GM12878 (cell line): ENCODE results near the gene GGACT. TPM values are rescaled to one million over a fixed set of nuclear protein-coding genes. Genes with fewer than 3 reads are reported as not detected.

Experiments
- ATAC-seq: fragments of 200-7000 bp; cut with Tn5 transposase; 3 replicates; pipeline ENCODE4 v1.9.1; 2020; ENCODE audit warnings: mild to moderate bottlenecking, moderate library complexity
- BruUV-seq: library from RNA; stranded (reverse); fragments of 400-500 nt; replicated peaks from 2 replicates; lab custom pipeline; 2021; lab: Mats Ljungman, UMichigan
- CTCF ChIA-PET: fragments of 300-600 bp; sonication (Branson Sonifier 250); formaldehyde crosslinking; extraction: SDS; loops from one replicate; lab custom pipeline; 2021; ENCODE audit warnings: inconsistent platforms; lab: Yijun Ruan, JAX
- POLR2A ChIA-PET: fragments of 350-600 bp; formaldehyde crosslinking; extraction: SDS; loops from one replicate; lab custom pipeline; 2021; ENCODE audit warnings: inconsistent platforms; lab: Charles Lee
- RAD21 ChIA-PET: fragments of 300-600 bp; sonication (Branson Sonifier 250); formaldehyde crosslinking; loops from one replicate; lab custom pipeline; 2023; ENCODE audit warnings: antibody characterized with exemption; ENCODE audit not compliant: unreplicated experiment; lab: Charles Lee
- SMC1A ChIA-PET: fragments of 300-600 bp; sonication (Branson Sonifier 250); formaldehyde crosslinking; loops from one replicate; lab custom pipeline; 2023; ENCODE audit not compliant: unreplicated experiment, uncharacterized antibody; lab: Charles Lee
- DNase-seq: peaks from one replicate; pipeline ENCODE4 v3.0.0-alpha.2; 2011; ENCODE audit warnings: low read depth, low spot score
- FAIRE-seq: peaks from 3 replicates; lab custom pipeline; 2011; peaks lifted over from hg19 to GRCh38; lab: Jason Lieb, UNC
- H2AFZ ChIP-seq: 2 replicates; pipeline ENCODE4 v1.6.0; 2011; ENCODE audit warnings: low read depth, low read length, control low read depth; ENCODE audit not compliant: control insufficient read depth
- H3K27ac ChIP-seq: 2 replicates; pipeline ENCODE4 v1.5.1; 2011; ENCODE audit warnings: control low read depth; ENCODE audit not compliant: control insufficient read depth, insufficient read depth
- H3K27me3 ChIP-seq, 2 experiments: replicated peaks in 1 of 2; 2 replicates each; pipeline versions ENCODE4 v1.6.0 to v1.6.1; 2011; ENCODE audit warnings: low read length in 1 of 2; ENCODE audit not compliant: control insufficient read depth in 2 of 2, insufficient read depth in 2 of 2
- H3K36me3 ChIP-seq, 2 experiments: 2 replicates each; pipeline ENCODE4 v1.5.1; 2011; ENCODE audit warnings: low read length in 1 of 2; ENCODE audit not compliant: control insufficient read depth in 2 of 2, insufficient read depth in 2 of 2
- H3K4me1 ChIP-seq: 2 replicates; pipeline ENCODE4 v1.6.1; 2011; ENCODE audit warnings: mild to moderate bottlenecking, low read length, moderate library complexity, mixed read lengths; ENCODE audit not compliant: control insufficient read depth, insufficient read depth
- H3K4me2 ChIP-seq: 2 replicates; pipeline ENCODE4 v1.6.0; 2011; ENCODE audit warnings: control low read depth; ENCODE audit not compliant: control insufficient read depth, insufficient read depth
- H3K4me3 ChIP-seq: fragments of 200-600 bp; sonication (generic); 2 replicates; pipeline ENCODE4 v1.5.1; 2016
- H3K79me2 ChIP-seq: 2 replicates; pipeline ENCODE4 v1.6.0; 2011; ENCODE audit warnings: low read length; ENCODE audit not compliant: control insufficient read depth, insufficient read depth
- H3K9ac ChIP-seq: 2 replicates; pipeline ENCODE4 v1.8.0; 2011; ENCODE audit warnings: low read length, control low read depth, mixed read lengths; ENCODE audit not compliant: control insufficient read depth, insufficient read depth
- H3K9me3 ChIP-seq: replicated peaks from 3 replicates; pipeline ENCODE4 v1.5.1; 2011; ENCODE audit warnings: mild to moderate bottlenecking, low read length; ENCODE audit not compliant: control insufficient read depth, insufficient read depth
- H4K20me1 ChIP-seq: 2 replicates; pipeline ENCODE4 v1.6.0; 2011; ENCODE audit not compliant: control insufficient read depth, insufficient read depth
- CBX5 ChIP-seq: sonication (generic); IDR thresholded peaks from 2 replicates; pipeline ENCODE4 v1.6.1; 2016; ENCODE audit warnings: low read depth, moderate library complexity, mild to moderate bottlenecking, inconsistent platforms
- CHD2 ChIP-seq: IDR thresholded peaks from 2 replicates; pipeline ENCODE4 v1.6.1; 2011; ENCODE audit warnings: low read depth, low read length, improper control_type of control experiment, borderline replicate concordance
- FOS ChIP-seq: IDR thresholded peaks from 3 replicates; pipeline ENCODE4 v1.6.1; 2011; ENCODE audit warnings: borderline replicate concordance; ENCODE audit not compliant: insufficient read length; ENCODE audit errors: extremely low read depth
- FOXM1 ChIP-seq: IDR thresholded peaks from 2 replicates; pipeline ENCODE4 v1.6.1; 2012; ENCODE audit warnings: low read depth, mild to moderate bottlenecking, inconsistent platforms, low read length, moderate library complexity
- IRF4 ChIP-seq: IDR thresholded peaks from 2 replicates; pipeline ENCODE4 v1.6.1; 2011; ENCODE audit warnings: low read depth, low read length
- JUNB ChIP-seq: IDR thresholded peaks from 2 replicates; pipeline ENCODE4 v1.6.1; 2016; ENCODE audit warnings: antibody characterized with exemption, mild to moderate bottlenecking
- KAT2A ChIP-seq: conservative IDR thresholded peaks from 2 replicates; pipeline ENCODE4 v1.6.1; 2011; ENCODE audit warnings: low read depth, low read length; ENCODE audit not compliant: control insufficient read depth
- KLF5 ChIP-seq: fragments of 450-650 bp; IDR thresholded peaks from 2 replicates; pipeline ENCODE4 v1.6.1; 2014; ENCODE audit warnings: mild to moderate bottlenecking; ENCODE audit not compliant: partially characterized antibody
- MEF2A ChIP-seq: IDR thresholded peaks from 2 replicates; pipeline ENCODE4 v1.6.1; 2011; ENCODE audit warnings: low read depth, mild to moderate bottlenecking, low read length, moderate library complexity; ENCODE audit not compliant: insufficient read depth
- MYB ChIP-seq: fragments of 150-350 bp; IDR thresholded peaks from 2 replicates; pipeline ENCODE4 v1.6.1; 2014; ENCODE audit warnings: mild to moderate bottlenecking, low read depth, low read length, borderline replicate concordance
- TCF3 ChIP-seq: IDR thresholded peaks from 2 replicates; pipeline ENCODE4 v1.6.1; 2012; ENCODE audit warnings: low read depth, mild to moderate bottlenecking, low read length, borderline replicate concordance; ENCODE audit not compliant: insufficient read depth
- USF2 ChIP-seq: IDR thresholded peaks from 2 replicates; pipeline ENCODE4 v1.6.1; 2011; ENCODE audit warnings: low read depth, low read length, improper control_type of control experiment, borderline replicate concordance
- WRNIP1 ChIP-seq: IDR thresholded peaks from 2 replicates; pipeline ENCODE4 v1.6.1; 2011; ENCODE audit warnings: low read depth, low read length, improper control_type of control experiment, borderline replicate concordance
- YY1 ChIP-seq: IDR thresholded peaks from 2 replicates; pipeline ENCODE4 v1.6.1; 2011; ENCODE audit warnings: low read depth, mild to moderate bottlenecking, low read length
- ZZZ3 ChIP-seq: IDR thresholded peaks from 2 replicates; pipeline ENCODE4 v1.6.1; 2011; ENCODE audit warnings: low read depth; ENCODE audit not compliant: control insufficient read depth, insufficient read length
- WGBS: methylation state at CpG from one replicate; pipeline ENCODE4 v1.1.6; 2016; ENCODE audit warnings: low lambda C conversion rate; ENCODE audit not compliant: insufficient replicate concordance, insufficient coverage; ENCODE audit errors: missing lambda C conversion rate; 5-methylcytosine and 5-hydroxymethylcytosine counted together
- in situ Hi-C: fragments of 300-500 bp; cut with MboI; formaldehyde crosslinking; loops from 9 replicates; pipeline ENCODE4 v1.14.3; 2018; ENCODE audit warnings: mixed read lengths
- intact Hi-C: fragments of 100-400 bp; cut with micrococcal nuclease; formaldehyde crosslinking; loops from one replicate; pipeline ENCODE4 v1.14.2; 2022; ENCODE audit not compliant: unreplicated experiment
- polyA plus RNA-seq, 11 experiments: library from polyadenylated mRNA; depleted of rRNA in 4 of 11; unstranded in 6 of 11; stranded (reverse) in 5 of 11; fragments of >200 nt; fragmentation: Nextera tagmentation in 4 of 11; fragmentation: Illumina TruSeq in 1 of 11; extraction: Ambion mirVana in 4 of 11; extraction: Trizol in 1 of 11; gene quantifications; 1 replicate in 1 of 11; 2 replicates in 10 of 11; pipeline versions ENCODE4 v1.2.1 to v1.2.3, GENCODE V29; 2011 to 2016; ENCODE audit warnings: inconsistent platforms in 2 of 11, missing spikeins in 2 of 11, low read depth in 1 of 11
- total RNA-seq, 4 experiments: library from RNA; depleted of rRNA in 3 of 4; stranded (reverse); fragments of >200 nt in 3 of 4; fragmentation: Illumina TruSeq in 1 of 4; extraction: Trizol in 1 of 4; gene quantifications; 2 replicates each; pipeline versions ENCODE4 v1.2.1 to v1.2.3, GENCODE V29; 2013 to 2021
- TF ChIP-seq, protein P1 (sequence below): IDR thresholded peaks from 2 replicates; pipeline ENCODE4 v1.6.1; 2012; ENCODE audit warnings: mild to moderate bottlenecking, low read depth, low read length
- TF ChIP-seq, protein P2 (sequence below): fragments of 450-650 bp; IDR thresholded peaks from 2 replicates; pipeline ENCODE4 v1.6.1; 2016; ENCODE audit warnings: mild to moderate bottlenecking, moderate library complexity, borderline replicate concordance

The GGACT gene
- total and polyA plus RNA-seq, 10 of the 15 experiments (the other 5 are each of a cell fraction or from before 2014, with no cell fraction given) = 0.61 to 8.8 (median 4.2) TPM

GRCh38 chr13:100537951-100538462 lies 50.6 kb downstream of the GGACT start:
- ChIA-PET SMC1A (no interaction called here), POLR2A (no interaction called here), CTCF (no interaction called here), RAD21 (no interaction called here)
- Histone ChIP-seq H2AFZ (no peak overlapping the region), H3K9me3 (no peaks in the 10 kb centered on the region), H3K36me3 (no peaks in the 10 kb centered on the region), H3K4me3 (no peak overlapping the region), H3K9ac (no peak overlapping the region), H4K20me1 (no peaks in the 10 kb centered on the region), H3K27me3 (no peaks in the 10 kb centered on the region), H3K4me1 (peaks cover 4% of the 10 kb centered on the region), H3K4me2 (no peak overlapping the region), H3K27ac (no peak overlapping the region), H3K79me2 (no peaks in the 10 kb centered on the region)
- ATAC-seq (no peak), DNase-seq (no peak), FAIRE-seq (no peak)
- BruUV-seq = no TSS peak
- 85% methylated on average over 5 of the region's 5 CpGs for WGBS
- intact Hi-C loops (no loop called here), in situ Hi-C loops (no loop called here)
- no peak for TF ChIP-seq CHD2
- no peak for TF ChIP-seq KLF5
- no peak for TF ChIP-seq FOXM1
- TF ChIP-seq, protein P1, sequence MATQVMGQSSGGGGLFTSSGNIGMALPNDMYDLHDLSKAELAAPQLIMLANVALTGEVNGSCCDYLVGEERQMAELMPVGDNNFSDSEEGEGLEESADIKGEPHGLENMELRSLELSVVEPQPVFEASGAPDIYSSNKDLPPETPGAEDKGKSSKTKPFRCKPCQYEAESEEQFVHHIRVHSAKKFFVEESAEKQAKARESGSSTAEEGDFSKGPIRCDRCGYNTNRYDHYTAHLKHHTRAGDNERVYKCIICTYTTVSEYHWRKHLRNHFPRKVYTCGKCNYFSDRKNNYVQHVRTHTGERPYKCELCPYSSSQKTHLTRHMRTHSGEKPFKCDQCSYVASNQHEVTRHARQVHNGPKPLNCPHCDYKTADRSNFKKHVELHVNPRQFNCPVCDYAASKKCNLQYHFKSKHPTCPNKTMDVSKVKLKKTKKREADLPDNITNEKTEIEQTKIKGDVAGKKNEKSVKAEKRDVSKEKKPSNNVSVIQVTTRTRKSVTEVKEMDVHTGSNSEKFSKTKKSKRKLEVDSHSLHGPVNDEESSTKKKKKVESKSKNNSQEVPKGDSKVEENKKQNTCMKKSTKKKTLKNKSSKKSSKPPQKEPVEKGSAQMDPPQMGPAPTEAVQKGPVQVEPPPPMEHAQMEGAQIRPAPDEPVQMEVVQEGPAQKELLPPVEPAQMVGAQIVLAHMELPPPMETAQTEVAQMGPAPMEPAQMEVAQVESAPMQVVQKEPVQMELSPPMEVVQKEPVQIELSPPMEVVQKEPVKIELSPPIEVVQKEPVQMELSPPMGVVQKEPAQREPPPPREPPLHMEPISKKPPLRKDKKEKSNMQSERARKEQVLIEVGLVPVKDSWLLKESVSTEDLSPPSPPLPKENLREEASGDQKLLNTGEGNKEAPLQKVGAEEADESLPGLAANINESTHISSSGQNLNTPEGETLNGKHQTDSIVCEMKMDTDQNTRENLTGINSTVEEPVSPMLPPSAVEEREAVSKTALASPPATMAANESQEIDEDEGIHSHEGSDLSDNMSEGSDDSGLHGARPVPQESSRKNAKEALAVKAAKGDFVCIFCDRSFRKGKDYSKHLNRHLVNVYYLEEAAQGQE = no peak
- TF ChIP-seq JUNB = no peak
- no peak for TF ChIP-seq IRF4
- TF ChIP-seq, protein P2, sequence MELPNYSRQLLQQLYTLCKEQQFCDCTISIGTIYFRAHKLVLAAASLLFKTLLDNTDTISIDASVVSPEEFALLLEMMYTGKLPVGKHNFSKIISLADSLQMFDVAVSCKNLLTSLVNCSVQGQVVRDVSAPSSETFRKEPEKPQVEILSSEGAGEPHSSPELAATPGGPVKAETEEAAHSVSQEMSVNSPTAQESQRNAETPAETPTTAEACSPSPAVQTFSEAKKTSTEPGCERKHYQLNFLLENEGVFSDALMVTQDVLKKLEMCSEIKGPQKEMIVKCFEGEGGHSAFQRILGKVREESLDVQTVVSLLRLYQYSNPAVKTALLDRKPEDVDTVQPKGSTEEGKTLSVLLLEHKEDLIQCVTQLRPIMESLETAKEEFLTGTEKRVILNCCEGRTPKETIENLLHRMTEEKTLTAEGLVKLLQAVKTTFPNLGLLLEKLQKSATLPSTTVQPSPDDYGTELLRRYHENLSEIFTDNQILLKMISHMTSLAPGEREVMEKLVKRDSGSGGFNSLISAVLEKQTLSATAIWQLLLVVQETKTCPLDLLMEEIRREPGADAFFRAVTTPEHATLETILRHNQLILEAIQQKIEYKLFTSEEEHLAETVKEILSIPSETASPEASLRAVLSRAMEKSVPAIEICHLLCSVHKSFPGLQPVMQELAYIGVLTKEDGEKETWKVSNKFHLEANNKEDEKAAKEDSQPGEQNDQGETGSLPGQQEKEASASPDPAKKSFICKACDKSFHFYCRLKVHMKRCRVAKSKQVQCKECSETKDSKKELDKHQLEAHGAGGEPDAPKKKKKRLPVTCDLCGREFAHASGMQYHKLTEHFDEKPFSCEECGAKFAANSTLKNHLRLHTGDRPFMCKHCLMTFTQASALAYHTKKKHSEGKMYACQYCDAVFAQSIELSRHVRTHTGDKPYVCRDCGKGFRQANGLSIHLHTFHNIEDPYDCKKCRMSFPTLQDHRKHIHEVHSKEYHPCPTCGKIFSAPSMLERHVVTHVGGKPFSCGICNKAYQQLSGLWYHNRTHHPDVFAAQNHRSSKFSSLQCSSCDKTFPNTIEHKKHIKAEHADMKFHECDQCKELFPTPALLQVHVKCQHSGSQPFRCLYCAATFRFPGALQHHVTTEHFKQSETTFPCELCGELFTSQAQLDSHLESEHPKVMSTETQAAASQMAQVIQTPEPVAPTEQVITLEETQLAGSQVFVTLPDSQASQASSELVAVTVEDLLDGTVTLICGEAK = no peak
- no peak for TF ChIP-seq WRNIP1
- no peak for TF ChIP-seq USF2
- no peak for TF ChIP-seq YY1
- TF ChIP-seq TCF3 = no peak
- TF ChIP-seq FOS = no peak
- no peak for TF ChIP-seq MYB
- TF ChIP-seq ZZZ3 = no peak
- no peak for TF ChIP-seq MEF2A
- no peak for TF ChIP-seq KAT2A
- no peak for TF ChIP-seq CBX5
